ENCODE data around the gene MTTP. TPM values are rescaled to one million over a fixed set of nuclear protein-coding genes. Genes with fewer than 3 reads are reported as not detected.

MTTP gene
- total and polyA plus RNA-seq, 9 donors = 0.67 to 4.8 (median 2.2) TPM

DNA sequence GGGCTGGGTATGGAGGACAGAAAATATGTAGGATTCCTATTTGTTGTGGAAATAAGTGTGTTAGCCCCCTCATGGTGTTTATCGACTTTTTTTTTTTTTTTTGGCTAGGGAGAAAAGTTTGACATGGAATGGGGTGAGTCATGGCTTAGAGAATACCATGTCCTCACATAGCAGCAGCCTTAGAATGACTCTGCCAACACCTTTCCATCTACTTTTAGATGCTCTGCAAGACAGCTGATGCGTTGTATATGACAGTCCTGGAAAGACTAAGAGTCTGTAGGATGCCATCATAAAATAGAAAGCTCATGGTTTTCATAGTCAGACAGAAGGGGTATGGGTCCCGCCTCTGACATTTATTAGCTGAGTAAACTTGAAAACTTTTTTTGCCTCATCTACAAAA lies 37.7 kb downstream of the MTTP start:
- TF ChIP-seq POLR2A (IDR thresholded peaks at IDR 0.05) (no peak), CTCF (IDR thresholded peaks at IDR 0.05) (no peak), EP300 (IDR thresholded peaks at IDR 0.05) (no peak)
- H3K4me1 ChIP-seq (ENCODE audit: insufficient read depth) = no peaks in the 10 kb centered on the region
- no peaks in the 10 kb centered on the region for H3K36me3 ChIP-seq
- H3K9me3 ChIP-seq = no peaks in the 10 kb centered on the region
- H3K27me3 ChIP-seq = no peaks in the 10 kb centered on the region
- 73 to 76% (median 76%) methylated on average over 3 of the region's 3 CpGs for WGBS, 3 donors
- H3K27ac ChIP-seq = no peak overlapping the region
- no peak for DNase-seq
- intact Hi-C loops (cut with DNase I) = no loop called here
- no peak overlapping the region for H3K4me3 ChIP-seq

DNA sequence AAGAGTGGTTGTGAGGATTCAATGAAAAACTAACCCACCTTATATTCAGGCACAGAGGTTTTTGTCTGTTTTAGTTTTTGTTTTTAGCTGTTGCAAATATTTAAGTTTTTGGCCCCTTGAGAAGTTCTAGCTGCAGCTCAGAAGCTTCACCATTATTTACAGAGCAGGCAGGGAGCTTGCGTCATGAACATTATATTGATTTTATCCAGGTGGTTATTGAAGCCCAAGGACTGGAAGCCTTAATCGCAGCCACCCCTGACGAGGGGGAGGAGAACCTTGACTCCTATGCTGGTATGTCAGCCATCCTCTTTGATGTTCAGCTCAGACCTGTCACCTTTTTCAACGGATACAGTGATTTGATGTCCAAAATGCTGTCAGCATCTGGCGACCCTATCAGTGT lies 38.1 kb downstream of the MTTP start:
- Histone ChIP-seq H3K27ac (no peak overlapping the region), H3K36me3 (no peaks in the 10 kb centered on the region), H3K9me3 (no peaks in the 10 kb centered on the region), H3K4me3 (no peak overlapping the region), H3K4me1 (ENCODE audit: insufficient read depth) (no peaks in the 10 kb centered on the region), H3K27me3 (no peaks in the 10 kb centered on the region)
- WGBS, 3 donors = 39 to 47% (median 42%) methylated on average over 5 of the region's 5 CpGs
- intact Hi-C loops (cut with DNase I) = no loop called here
- no peak for DNase-seq
- no peak for TF ChIP-seq CTCF (IDR thresholded peaks at IDR 0.05)
- no peak for TF ChIP-seq EP300 (IDR thresholded peaks at IDR 0.05)
- TF ChIP-seq POLR2A (IDR thresholded peaks at IDR 0.05) = no peak

DNA sequence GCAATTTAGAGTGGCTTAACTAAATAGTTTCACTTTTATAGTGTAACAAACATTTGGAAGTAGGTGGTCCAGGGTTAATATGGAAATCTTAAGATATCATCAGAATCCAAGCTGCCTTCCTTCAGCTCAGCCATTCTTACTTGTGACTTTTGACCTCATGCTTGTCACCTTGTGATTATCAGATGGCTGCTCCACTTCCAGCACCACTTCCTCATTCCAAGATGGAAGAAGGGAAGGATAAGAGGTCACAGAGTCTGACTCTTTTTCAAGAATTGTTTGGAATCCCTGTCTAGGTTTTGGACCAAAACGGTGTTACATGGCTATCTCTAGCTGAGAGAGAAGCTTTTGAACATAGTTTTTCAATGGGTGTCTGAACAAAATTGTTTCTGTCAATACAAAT lies 39.9 kb downstream of the MTTP start:
- TF ChIP-seq EP300 (IDR thresholded peaks at IDR 0.05) = no peak
- H3K4me1 ChIP-seq (ENCODE audit: insufficient read depth) = no peaks in the 10 kb centered on the region
- WGBS, 3 donors = 42 to 65% (median 52%) methylated on average over 1 of the region's 1 CpG
- no peaks in the 10 kb centered on the region for H3K36me3 ChIP-seq
- DNase-seq = no peak
- no peaks in the 10 kb centered on the region for H3K27me3 ChIP-seq
- H3K9me3 ChIP-seq = no peaks in the 10 kb centered on the region
- H3K27ac ChIP-seq = no peak overlapping the region
- intact Hi-C loops (cut with DNase I) = no loop called here
- no peak overlapping the region for H3K4me3 ChIP-seq

DNA sequence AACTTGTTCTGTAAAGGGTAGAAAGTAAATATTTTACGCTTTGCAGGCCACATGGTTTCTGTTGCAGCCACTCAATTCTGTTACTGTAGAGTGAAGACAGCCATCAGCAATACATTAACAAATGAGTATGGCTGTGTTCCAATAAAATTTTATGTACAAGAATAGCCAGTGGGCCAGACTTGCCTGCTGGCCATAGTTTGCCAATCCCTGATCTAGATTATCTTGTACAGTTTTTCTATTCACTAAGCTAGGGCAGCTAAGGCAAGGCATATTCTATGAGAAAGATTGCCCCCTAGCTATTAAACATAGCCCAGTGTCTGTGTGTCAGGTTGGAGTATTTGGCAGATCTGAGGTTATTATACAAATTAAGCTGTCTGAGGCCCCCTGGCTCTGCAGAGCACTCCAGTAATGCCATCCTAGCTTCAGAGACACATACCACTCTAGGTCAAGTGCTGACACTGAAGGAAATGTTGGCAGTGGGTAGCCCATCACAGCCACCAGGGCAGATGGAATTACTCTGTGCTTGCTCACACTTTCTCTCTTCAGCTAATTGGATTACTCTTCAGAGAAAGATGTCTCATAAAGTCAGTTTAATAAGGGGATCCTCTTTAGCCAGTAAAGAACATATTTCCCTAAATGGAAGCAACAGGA lies 40.7 kb downstream of the MTTP start:
- Histone ChIP-seq H3K27me3 (no peaks in the 10 kb centered on the region), H3K4me3 (no peak overlapping the region), H3K36me3 (no peaks in the 10 kb centered on the region), H3K27ac (no peak overlapping the region), H3K4me1 (ENCODE audit: insufficient read depth) (no peaks in the 10 kb centered on the region), H3K9me3 (no peaks in the 10 kb centered on the region)
- intact Hi-C loops (cut with DNase I) = no loop called here
- no peak for DNase-seq
- 97 to 100% (median 98%) methylated on average over 1 of the region's 1 CpG for WGBS, 3 donors
- no peak for TF ChIP-seq CTCF (IDR thresholded peaks at IDR 0.05)
- no peak for TF ChIP-seq EP300 (IDR thresholded peaks at IDR 0.05)
- TF ChIP-seq POLR2A (IDR thresholded peaks at IDR 0.05) = no peak

- no peak for DNase-seq
- no peaks in the 10 kb centered on the region for H3K36me3 ChIP-seq
- H3K27ac ChIP-seq = no peak overlapping the region
- H3K9me3 ChIP-seq = no peaks in the 10 kb centered on the region
- TF ChIP-seq EP300 (IDR thresholded peaks at IDR 0.05) (no peak), CTCF (IDR thresholded peaks at IDR 0.05) (no peak), POLR2A (IDR thresholded peaks at IDR 0.05) (no peak)
- H3K4me1 ChIP-seq (ENCODE audit: insufficient read depth) = no peaks in the 10 kb centered on the region
- intact Hi-C loops (cut with DNase I) = no loop called here
- WGBS, 3 donors = 32 to 52% (median 45%) methylated on average over 1 of the region's 1 CpG
- no peak overlapping the region for H3K4me3 ChIP-seq
- no peaks in the 10 kb centered on the region for H3K27me3 ChIP-seq
Measured at GRCh38 chr4:99617374-99617773, 42.8 kb downstream of the MTTP start.

All from ovary (tissue), 9 donors.